K562 (cell line): Measurements from ENCODE around the gene LIPH. TPM values are rescaled to one million over a fixed set of nuclear protein-coding genes. Genes with fewer than 3 reads are reported as not detected.

ENCODE experiments used
- CCAR2 ChIP-seq: fragments of 200-400 bp; formaldehyde crosslinking; IDR thresholded peaks from 2 replicates; pipeline ENCODE4 v1.6.1; 2017; ENCODE audit warnings: mild to moderate bottlenecking, low read depth, low read length
- CEBPG ChIP-seq, 3 experiments: fragments of 200-800 bp in 1 of 3; sonication (Bioruptor generic) in 1 of 3; sonication (generic) in 1 of 3; formaldehyde crosslinking in 1 of 3; IDR thresholded peaks in 2 of 3; conservative IDR thresholded peaks in 1 of 3; 2 replicates each; pipeline versions ENCODE4 v1.6.1 to v1.8.0; 2016 to 2022; ENCODE audit warnings: missing compliant biosample characterization in 2 of 3, missing genetic modification characterization in 2 of 3, mild to moderate bottlenecking in 1 of 3, missing genetic modification reagents in 1 of 3
- CREM ChIP-seq: IDR thresholded peaks from 2 replicates; pipeline ENCODE4 v1.6.1; 2014; ENCODE audit warnings: antibody characterized with exemption, low read depth
- EGR1 ChIP-seq: fragments of 450-650 bp; conservative IDR thresholded peaks from 2 replicates; pipeline ENCODE4 v1.6.1; 2017; ENCODE audit warnings: mild to moderate bottlenecking
- FOXJ2 ChIP-seq: fragments of 200-800 bp; sonication (Bioruptor generic); IDR thresholded peaks from 2 replicates; pipeline ENCODE4 v1.6.1; 2016; ENCODE audit warnings: missing genetic modification characterization, missing compliant biosample characterization
- HSF4 ChIP-seq: fragments of 250-450 bp; sonication (Bioruptor Pico); IDR thresholded peaks from 2 replicates; pipeline ENCODE4 v2.1.2; 2022; ENCODE audit warnings: mild to moderate bottlenecking, moderate library complexity, borderline replicate concordance
- JUND ChIP-seq, 2 experiments: IDR thresholded peaks; 2 replicates in 1 of 2; 3 replicates in 1 of 2; pipeline ENCODE4 v1.6.1; 2011; ENCODE audit warnings: borderline replicate concordance in 2 of 2, low read depth in 2 of 2, low read length in 2 of 2, improper control_type of control experiment in 1 of 2, missing biosample characterization in 1 of 2, missing genetic modification characterization in 1 of 2, missing genetic modification reagents in 1 of 2
- LCOR ChIP-seq: sonication (generic); formaldehyde crosslinking; IDR thresholded peaks from 2 replicates; pipeline ENCODE4 v1.8.0; 2022; ENCODE audit warnings: mild to moderate bottlenecking, missing genetic modification reagents
- LEF1 ChIP-seq: fragments of 450-650 bp; IDR thresholded peaks from 2 replicates; pipeline ENCODE4 v1.6.1; 2016; ENCODE audit warnings: mild to moderate bottlenecking
- MTF1 ChIP-seq: fragments of 250-450 bp; sonication (Bioruptor Pico); IDR thresholded peaks from 2 replicates; pipeline ENCODE4 v1.9.0; 2021; ENCODE audit warnings: moderate library complexity, mild to moderate bottlenecking, inconsistent platforms, borderline replicate concordance
- POLR3A ChIP-seq: IDR thresholded peaks from 2 replicates; pipeline ENCODE4 v1.6.1; 2011; ENCODE audit warnings: borderline replicate concordance, mild to moderate bottlenecking, moderate library complexity; ENCODE audit not compliant: insufficient read length, insufficient read depth; ENCODE audit errors: extremely low read depth
- SMARCB1 ChIP-seq: IDR thresholded peaks from 2 replicates; pipeline ENCODE4 v1.6.1; 2011; ENCODE audit warnings: improper control_type of control experiment, low read depth; ENCODE audit not compliant: insufficient read length
- ZBTB8A ChIP-seq: fragments of 450-650 bp; IDR thresholded peaks from 2 replicates; pipeline ENCODE4 v1.6.1; 2018; ENCODE audit warnings: mild to moderate bottlenecking, moderate library complexity; ENCODE audit not compliant: partially characterized antibody
- ZFP36 ChIP-seq: fragments of 150-350 bp; IDR thresholded peaks from 2 replicates; pipeline ENCODE4 v1.6.1; 2018; ENCODE audit warnings: low read length, low read depth; ENCODE audit not compliant: partially characterized antibody
- ZFX ChIP-seq: sonication (generic); formaldehyde crosslinking; IDR thresholded peaks from 2 replicates; pipeline ENCODE4 v1.8.0; 2022; ENCODE audit warnings: mild to moderate bottlenecking, missing genetic modification reagents, moderate library complexity
- ZNF175 ChIP-seq: fragments of 200-800 bp; sonication (Bioruptor generic); IDR thresholded peaks from 2 replicates; pipeline ENCODE4 v1.6.1; 2016; ENCODE audit warnings: low read depth, mild to moderate bottlenecking, missing genetic modification characterization, missing compliant biosample characterization
- ZNF239 ChIP-seq: fragments of 250-450 bp; sonication (Bioruptor Pico); IDR thresholded peaks from 2 replicates; pipeline ENCODE4 v1.4.0; 2020; ENCODE audit warnings: mild to moderate bottlenecking
- ZNF282 ChIP-seq: sonication (generic); formaldehyde crosslinking; IDR thresholded peaks from 2 replicates; pipeline ENCODE4 v1.8.1; 2023; ENCODE audit warnings: missing genetic modification reagents
- polyA plus RNA-seq, 8 experiments: library from polyadenylated mRNA; depleted of rRNA in 4 of 8; stranded (reverse) in 5 of 8; unstranded in 3 of 8; fragments of >200 nt; fragmentation: Nextera tagmentation in 2 of 8; fragmentation: Illumina TruSeq in 1 of 8; extraction: Ambion mirVana in 2 of 8; extraction: Trizol in 1 of 8; gene quantifications; 2 replicates each; pipeline versions ENCODE4 v1.2.1 to v1.2.3, GENCODE V29; 2011 to 2014; ENCODE audit warnings: inconsistent platforms in 1 of 8, missing spikeins in 1 of 8
- total RNA-seq, 7 experiments: library from RNA; depleted of rRNA in 6 of 7; stranded (reverse); fragments of >200 nt in 6 of 7; fragmentation: Illumina TruSeq in 2 of 7; extraction: Trizol in 2 of 7; gene quantifications; 2 replicates each; pipeline versions ENCODE4 v1.2.1 to v1.2.3, GENCODE V29; 2011 to 2021; ENCODE audit warnings: low replicate concordance in 1 of 7
- TF ChIP-seq, protein P1 (sequence below): fragments of 250-450 bp; sonication (Bioruptor Pico); IDR thresholded peaks from 2 replicates; pipeline ENCODE4 v1.4.0; 2020; ENCODE audit warnings: mild to moderate bottlenecking, moderate library complexity
- TF ChIP-seq, protein P2 (sequence below): fragments of 450-650 bp; IDR thresholded peaks from 2 replicates; pipeline ENCODE4 v1.6.1; 2017; ENCODE audit warnings: antibody characterized with exemption
- TF ChIP-seq, protein P3 (sequence below): sonication (generic); formaldehyde crosslinking; IDR thresholded peaks from 2 replicates; pipeline ENCODE4 v1.4.0; 2020; ENCODE audit warnings: mild to moderate bottlenecking, missing genetic modification reagents

Gene LIPH
- total and polyA plus RNA-seq, 9 of the 15 experiments (the other 6 are each of a cell fraction or from before 2014, with no cell fraction given) = 0.73 to 1.8 (median 1.3) TPM

DNA sequence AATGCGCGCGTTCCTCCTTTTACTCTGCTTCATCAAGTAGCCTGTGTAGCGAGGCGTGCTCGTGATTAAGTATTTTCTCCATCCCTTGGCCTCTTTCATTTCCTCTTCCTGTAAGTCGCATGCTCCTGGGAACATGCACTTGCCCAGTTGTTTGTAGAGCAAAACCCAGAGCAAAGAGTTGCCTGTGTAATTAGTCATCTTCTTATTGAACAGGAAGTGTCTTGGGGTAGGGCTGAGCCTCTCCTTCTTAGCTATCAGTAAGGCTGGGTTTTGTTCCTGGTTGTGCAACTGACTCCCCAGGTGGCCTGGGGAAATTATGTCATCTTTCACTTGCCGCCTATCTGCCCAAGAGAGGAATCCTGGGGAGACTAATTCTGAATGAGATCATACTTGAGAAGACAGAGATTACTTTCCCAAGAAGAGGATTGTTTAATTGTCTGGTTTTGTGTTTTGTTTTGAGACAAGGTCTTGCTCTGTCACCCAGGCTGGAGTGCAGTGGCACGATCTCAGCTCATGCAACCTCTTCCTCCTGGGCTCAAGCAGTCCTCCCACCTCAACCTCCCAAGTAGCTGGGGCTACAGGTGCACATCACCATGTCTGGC, 14.9 kb downstream of the LIPH start (continued):
- TF ChIP-seq CREM = peak; percentile 63
- TF ChIP-seq EGR1 = no peak
- peak; percentile 94 for TF ChIP-seq CEBPG (CRISPR knock-in tag; IDR thresholded peaks at IDR 0.05)
- TF ChIP-seq CEBPG (tag; conservative IDR thresholded peaks at IDR 0.05 in 1 of 2, IDR thresholded peaks at IDR 0.05 in 1 of 2) = peak; percentile 95 to 97
- TF ChIP-seq, protein P1, sequence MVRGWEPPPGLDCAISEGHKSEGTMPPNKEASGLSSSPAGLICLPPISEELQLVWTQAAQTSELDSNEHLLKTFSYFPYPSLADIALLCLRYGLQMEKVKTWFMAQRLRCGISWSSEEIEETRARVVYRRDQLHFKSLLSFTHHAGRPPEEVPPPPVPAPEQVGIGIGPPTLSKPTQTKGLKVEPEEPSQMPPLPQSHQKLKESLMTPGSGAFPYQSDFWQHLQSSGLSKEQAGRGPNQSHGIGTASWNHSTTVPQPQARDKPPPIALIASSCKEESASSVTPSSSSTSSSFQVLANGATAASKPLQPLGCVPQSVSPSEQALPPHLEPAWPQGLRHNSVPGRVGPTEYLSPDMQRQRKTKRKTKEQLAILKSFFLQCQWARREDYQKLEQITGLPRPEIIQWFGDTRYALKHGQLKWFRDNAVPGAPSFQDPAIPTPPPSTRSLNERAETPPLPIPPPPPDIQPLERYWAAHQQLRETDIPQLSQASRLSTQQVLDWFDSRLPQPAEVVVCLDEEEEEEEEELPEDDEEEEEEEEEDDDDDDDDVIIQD = no peak
- no peak for TF ChIP-seq MTF1
- no peak for TF ChIP-seq ZFX
- TF ChIP-seq LEF1 = no peak
- peak; percentile 30; the same call in 1 of the 2 replicates for TF ChIP-seq LCOR (CRISPR knock-in tag)
- TF ChIP-seq CCAR2 = no peak
- TF ChIP-seq, protein P2, sequence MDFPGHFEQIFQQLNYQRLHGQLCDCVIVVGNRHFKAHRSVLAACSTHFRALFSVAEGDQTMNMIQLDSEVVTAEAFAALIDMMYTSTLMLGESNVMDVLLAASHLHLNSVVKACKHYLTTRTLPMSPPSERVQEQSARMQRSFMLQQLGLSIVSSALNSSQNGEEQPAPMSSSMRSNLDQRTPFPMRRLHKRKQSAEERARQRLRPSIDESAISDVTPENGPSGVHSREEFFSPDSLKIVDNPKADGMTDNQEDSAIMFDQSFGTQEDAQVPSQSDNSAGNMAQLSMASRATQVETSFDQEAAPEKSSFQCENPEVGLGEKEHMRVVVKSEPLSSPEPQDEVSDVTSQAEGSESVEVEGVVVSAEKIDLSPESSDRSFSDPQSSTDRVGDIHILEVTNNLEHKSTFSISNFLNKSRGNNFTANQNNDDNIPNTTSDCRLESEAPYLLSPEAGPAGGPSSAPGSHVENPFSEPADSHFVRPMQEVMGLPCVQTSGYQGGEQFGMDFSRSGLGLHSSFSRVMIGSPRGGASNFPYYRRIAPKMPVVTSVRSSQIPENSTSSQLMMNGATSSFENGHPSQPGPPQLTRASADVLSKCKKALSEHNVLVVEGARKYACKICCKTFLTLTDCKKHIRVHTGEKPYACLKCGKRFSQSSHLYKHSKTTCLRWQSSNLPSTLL = no peak
- TF ChIP-seq FOXJ2 = no peak
- no peak for TF ChIP-seq HSF4
- TF ChIP-seq POLR3A = no peak
- no peak for TF ChIP-seq ZNF239 (CRISPR knock-in tag)
- TF ChIP-seq ZNF282 = no peak
- TF ChIP-seq ZFP36 = peak; percentile 25
- no peak for TF ChIP-seq ZBTB8A
- TF ChIP-seq, protein P3, sequence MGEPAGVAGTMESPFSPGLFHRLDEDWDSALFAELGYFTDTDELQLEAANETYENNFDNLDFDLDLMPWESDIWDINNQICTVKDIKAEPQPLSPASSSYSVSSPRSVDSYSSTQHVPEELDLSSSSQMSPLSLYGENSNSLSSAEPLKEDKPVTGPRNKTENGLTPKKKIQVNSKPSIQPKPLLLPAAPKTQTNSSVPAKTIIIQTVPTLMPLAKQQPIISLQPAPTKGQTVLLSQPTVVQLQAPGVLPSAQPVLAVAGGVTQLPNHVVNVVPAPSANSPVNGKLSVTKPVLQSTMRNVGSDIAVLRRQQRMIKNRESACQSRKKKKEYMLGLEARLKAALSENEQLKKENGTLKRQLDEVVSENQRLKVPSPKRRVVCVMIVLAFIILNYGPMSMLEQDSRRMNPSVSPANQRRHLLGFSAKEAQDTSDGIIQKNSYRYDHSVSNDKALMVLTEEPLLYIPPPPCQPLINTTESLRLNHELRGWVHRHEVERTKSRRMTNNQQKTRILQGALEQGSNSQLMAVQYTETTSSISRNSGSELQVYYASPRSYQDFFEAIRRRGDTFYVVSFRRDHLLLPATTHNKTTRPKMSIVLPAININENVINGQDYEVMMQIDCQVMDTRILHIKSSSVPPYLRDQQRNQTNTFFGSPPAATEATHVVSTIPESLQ (CRISPR knock-in tag) = 0 out of 2 replicates have a peak, but pooled peaks have one; percentile 56
- 0 out of 2 replicates have a peak, but pooled peaks have one; percentile 46 for TF ChIP-seq ZNF175 (CRISPR knock-in tag)
- TF ChIP-seq JUND (IDR thresholded peaks at IDR 0.05; ENCODE audit: borderline replicate concordance, low read depth, low read length) = peak; percentile 93
- TF ChIP-seq JUND (tag; IDR thresholded peaks at IDR 0.05; ENCODE audit: borderline replicate concordance, low read depth, low read length) = peak; percentile 94
- TF ChIP-seq SMARCB1 = no peak
